ENCODE measurements around the gene DCDC1. TPM values are rescaled to one million over a fixed set of nuclear protein-coding genes. Genes with fewer than 3 reads are reported as not detected.

DCDC1 gene
- total and polyA plus RNA-seq, 9 of the 15 experiments (the other 6 are each of a cell fraction or from before 2014, with no cell fraction given), result 0.05 to 0.18 (median 0.08) TPM; not detected in 3

DNA sequence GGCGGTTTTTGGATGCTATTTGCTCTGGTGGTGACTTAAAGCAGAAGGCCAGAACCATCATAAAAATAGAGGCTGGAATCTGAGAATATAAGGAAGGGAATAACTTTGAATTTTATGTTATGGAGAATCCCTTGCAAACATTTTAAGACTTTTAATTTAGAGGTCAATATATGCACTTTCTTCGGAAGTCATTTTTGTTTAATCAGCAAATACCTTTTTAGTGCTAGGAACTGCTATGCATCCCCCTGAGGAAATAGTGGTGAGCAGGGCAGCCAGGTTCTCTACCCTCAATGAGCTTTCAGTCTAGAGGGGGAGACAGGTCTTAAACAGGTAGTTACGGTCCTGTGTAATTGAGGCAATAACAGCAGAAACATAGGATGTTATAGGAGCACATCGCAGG, 516.9 kb downstream of the DCDC1 start:
- WGBS (ENCODE audit: insufficient coverage, low coverage, missing lambda C conversion rate), result 2% methylated on average over 4 of the region's 4 CpGs
- ATAC-seq, result no peak

DNA sequence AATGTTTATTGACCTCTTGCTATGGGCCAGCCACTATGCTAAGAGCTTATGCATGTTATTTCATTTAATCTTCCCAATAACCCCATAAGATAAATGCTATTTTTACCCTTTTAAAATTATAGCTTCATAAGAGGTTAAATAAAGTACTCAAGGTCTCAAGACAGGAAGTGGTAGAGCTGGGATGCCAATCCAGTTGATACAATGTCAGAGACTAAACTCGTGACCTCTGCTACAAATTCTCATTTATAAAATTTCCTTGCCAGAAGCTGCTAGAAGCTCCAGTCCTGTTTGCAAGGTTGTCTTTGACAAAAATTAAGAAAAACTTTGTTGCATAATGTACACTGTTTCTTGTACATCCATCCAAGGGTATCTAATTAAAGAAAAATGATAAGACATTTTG, 517.4 kb downstream of the DCDC1 start:
- Histone ChIP-seq H3K4me1 (replicated peaks in 1 of 2; ENCODE audit: control insufficient read depth in 2 of 2, insufficient read depth in 2 of 2, low read length in 2 of 2) (no peaks in the 10 kb centered on the region), H3K4me2 (ENCODE audit: insufficient read depth, low read length) (no peak overlapping the region), H3K9me3 (replicated peaks; ENCODE audit: control insufficient read depth, insufficient read depth, low read depth, low read length) (no peaks in the 10 kb centered on the region), H4K20me1 (replicated peaks; ENCODE audit: control insufficient read depth, insufficient read depth, low read length) (no peaks in the 10 kb centered on the region), H3K79me2 (ENCODE audit: control insufficient read depth, insufficient read depth, low read length) (no peaks in the 10 kb centered on the region), H3K9me1 (ENCODE audit: control insufficient read depth, insufficient read depth, low read length) (no peaks in the 10 kb centered on the region), H3K36me3 (ENCODE audit: control insufficient read depth, insufficient read depth, low read length) (no peaks in the 10 kb centered on the region), H3K4me3 (no peak overlapping the region), H2AFZ (ENCODE audit: low read depth, low read length) (no peak overlapping the region), H3K27ac (ENCODE audit: extremely low read depth, low read depth, low read length) (no peak overlapping the region), H3K27me3 (ENCODE audit: control insufficient read depth in 2 of 2, insufficient read depth in 2 of 2, low read length in 2 of 2) (no peaks in the 10 kb centered on the region), H3K9ac (ENCODE audit: insufficient read depth in 1 of 2, low read depth in 2 of 2, low read length in 2 of 2) (no peak overlapping the region)
- no peak for DNase-seq (ENCODE audit: extremely low read depth in 1 of 4, low spot score in 3 of 4)
- TF ChIP-seq NR2F6 (CRISPR knock-in tag; IDR thresholded peaks at IDR 0.05) (no peak), MTA3 (IDR thresholded peaks at IDR 0.05; ENCODE audit: borderline replicate concordance) (no peak), ATF7 (IDR thresholded peaks at IDR 0.05) (no peak), OTX1 (CRISPR knock-in tag; IDR thresholded peaks at IDR 0.05) (no peak), SLC30A9 (CRISPR knock-in tag; IDR thresholded peaks at IDR 0.05) (no peak), C11orf30 (IDR thresholded peaks at IDR 0.05; ENCODE audit: low read depth) (no peak), ZNF785 (CRISPR knock-in tag; IDR thresholded peaks at IDR 0.05) (no peak), E2F4 (CRISPR knock-in tag; IDR thresholded peaks at IDR 0.05; ENCODE audit: low read depth) (no peak), XRCC4 (IDR thresholded peaks at IDR 0.05; ENCODE audit: extremely low read depth, insufficient read depth, insufficient read length) (no peak), ZNF584 (CRISPR knock-in tag; IDR thresholded peaks at IDR 0.05; ENCODE audit: low read depth) (no peak), CBX5 (IDR thresholded peaks at IDR 0.05; ENCODE audit: borderline replicate concordance, low read depth) (no peak), ZNF699 (CRISPR knock-in tag; IDR thresholded peaks at IDR 0.05; ENCODE audit: insufficient replicate concordance) (no peak), SPI1 (IDR thresholded peaks at IDR 0.05; ENCODE audit: borderline replicate concordance, low read depth, low read length) (no peak), ZNF780A (CRISPR knock-in tag; IDR thresholded peaks at IDR 0.05) (no peak), CBX8 (IDR thresholded peaks at IDR 0.05; ENCODE audit: borderline replicate concordance, extremely low read depth, low read depth, low read length, poor library complexity, severe bottlenecking) (no peak), MAFG (tag; conservative IDR thresholded peaks at IDR 0.05) (no peak), MEF2A (IDR thresholded peaks at IDR 0.05; ENCODE audit: control insufficient read depth, low read depth, low read length) (no peak), MTA2 (IDR thresholded peaks at IDR 0.05; ENCODE audit: low read depth) (no peak)
- FAIRE-seq, result no peak
- CTCF ChIA-PET (ENCODE audit: low intra/inter-chr PET ratio), result no interaction called here
- WGBS (ENCODE audit: insufficient coverage, low coverage, missing lambda C conversion rate), result 0% methylated on average over 1 of the region's 1 CpG
- POLR2A ChIA-PET, result no interaction called here
- intact Hi-C loops (cut with micrococcal nuclease) (no loop called here), in situ Hi-C loops (cut with MboI) (no loop called here)
- no TSS peak for BruUV-seq (replicated peaks)
- no peak for ATAC-seq

More for the DNA sequence above, 516.9 kb downstream of the DCDC1 start:
- ChIA-PET CTCF (ENCODE audit: low intra/inter-chr PET ratio) (no interaction called here), POLR2A (no interaction called here)
- peak; percentile 35; the same call in 1 of the 2 replicates for TF ChIP-seq ZNF316 (IDR thresholded peaks at IDR 0.05)
- no peak for TF ChIP-seq HNRNPH1 (optimal IDR thresholded peaks at IDR 0.05; ENCODE audit: low read depth, low read length)
- H3K9ac ChIP-seq (ENCODE audit: insufficient read depth in 1 of 2, low read depth in 2 of 2, low read length in 2 of 2), result no peak overlapping the region
- H3K9me1 ChIP-seq (ENCODE audit: control insufficient read depth, insufficient read depth, low read length), result no peaks in the 10 kb centered on the region
- FAIRE-seq (no peak), DNase-seq (ENCODE audit: extremely low read depth in 1 of 4, low spot score in 3 of 4) (no peak)
- intact Hi-C loops (cut with micrococcal nuclease), result no loop called here
- H3K9me3 ChIP-seq (replicated peaks; ENCODE audit: control insufficient read depth, insufficient read depth, low read depth, low read length), result no peaks in the 10 kb centered on the region
- in situ Hi-C loops (cut with MboI), result no loop called here
- no peak overlapping the region for H3K4me2 ChIP-seq (ENCODE audit: insufficient read depth, low read length)
- no peak overlapping the region for H2AFZ ChIP-seq (ENCODE audit: low read depth, low read length)
- H4K20me1 ChIP-seq (replicated peaks; ENCODE audit: control insufficient read depth, insufficient read depth, low read length), result no peaks in the 10 kb centered on the region
- H3K79me2 ChIP-seq (ENCODE audit: control insufficient read depth, insufficient read depth, low read length), result no peaks in the 10 kb centered on the region
- H3K27me3 ChIP-seq (ENCODE audit: control insufficient read depth in 2 of 2, insufficient read depth in 2 of 2, low read length in 2 of 2), result no peaks in the 10 kb centered on the region
- H3K4me1 ChIP-seq (replicated peaks in 1 of 2; ENCODE audit: control insufficient read depth in 2 of 2, insufficient read depth in 2 of 2, low read length in 2 of 2), result no peaks in the 10 kb centered on the region
- no peak overlapping the region for H3K27ac ChIP-seq (ENCODE audit: extremely low read depth, low read depth, low read length)
- H3K36me3 ChIP-seq (ENCODE audit: control insufficient read depth, insufficient read depth, low read length), result no peaks in the 10 kb centered on the region
- BruUV-seq (replicated peaks), result no TSS peak
- H3K4me3 ChIP-seq, result no peak overlapping the region

All from K562 (cell line).